Testis (tissue), 2 donors: ENCODE results near the gene RASSF7.

ENCODE experiments used
- POLR2A ChIP-seq: fragments of 450-650 bp; IDR thresholded peaks from one replicate; pipeline ENCODE4 v1.6.1; 2017; ENCODE audit warnings: antibody characterized with exemption, mild to moderate bottlenecking, moderate library complexity
- TF ChIP-seq, protein P1 (sequence below), 3 experiments: fragments of 450-650 bp in 2 of 3; fragments of 200-600 bp in 1 of 3; sonication (generic) in 1 of 3; IDR thresholded peaks; one replicate each; pipeline ENCODE4 v1.5.1; 2016 to 2019; ENCODE audit warnings: antibody characterized with exemption in 3 of 3, mild to moderate bottlenecking in 2 of 3, moderate library complexity in 1 of 3

- TF ChIP-seq, protein P1, sequence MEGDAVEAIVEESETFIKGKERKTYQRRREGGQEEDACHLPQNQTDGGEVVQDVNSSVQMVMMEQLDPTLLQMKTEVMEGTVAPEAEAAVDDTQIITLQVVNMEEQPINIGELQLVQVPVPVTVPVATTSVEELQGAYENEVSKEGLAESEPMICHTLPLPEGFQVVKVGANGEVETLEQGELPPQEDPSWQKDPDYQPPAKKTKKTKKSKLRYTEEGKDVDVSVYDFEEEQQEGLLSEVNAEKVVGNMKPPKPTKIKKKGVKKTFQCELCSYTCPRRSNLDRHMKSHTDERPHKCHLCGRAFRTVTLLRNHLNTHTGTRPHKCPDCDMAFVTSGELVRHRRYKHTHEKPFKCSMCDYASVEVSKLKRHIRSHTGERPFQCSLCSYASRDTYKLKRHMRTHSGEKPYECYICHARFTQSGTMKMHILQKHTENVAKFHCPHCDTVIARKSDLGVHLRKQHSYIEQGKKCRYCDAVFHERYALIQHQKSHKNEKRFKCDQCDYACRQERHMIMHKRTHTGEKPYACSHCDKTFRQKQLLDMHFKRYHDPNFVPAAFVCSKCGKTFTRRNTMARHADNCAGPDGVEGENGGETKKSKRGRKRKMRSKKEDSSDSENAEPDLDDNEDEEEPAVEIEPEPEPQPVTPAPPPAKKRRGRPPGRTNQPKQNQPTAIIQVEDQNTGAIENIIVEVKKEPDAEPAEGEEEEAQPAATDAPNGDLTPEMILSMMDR (IDR thresholded peaks at IDR 0.05): no peak
- TF ChIP-seq POLR2A: no peak
Observed at GRCh38 chr11:587978-588380, 27.2 kb downstream of the RASSF7 start.
